Endometrial microvascular endothelial cells (primary cell): ENCODE results near the gene CD84. TPM values are rescaled to one million over a fixed set of nuclear protein-coding genes. Genes with fewer than 3 reads are reported as not detected.
"Not testable (repeated sequence)": the region's sequence is repeated elsewhere in the genome, so short reads cannot be mapped to it uniquely, and the experiment has no call there.

Source experiments
- in situ Hi-C: cut with HindIII; loops from 2 replicates; pipeline ENCODE4 v1.10.0; 2017; ENCODE audit warnings: low sequenced_read_pairs, low pct_unique_long_range_greater_than_20kb; ENCODE audit errors: inconsistent ontology term
- total RNA-seq: library from RNA; depleted of rRNA; stranded (reverse); fragments of >200 nt; gene quantifications from one replicate; pipeline ENCODE4 v1.2.3, GENCODE V29; 2015; ENCODE audit errors: inconsistent ontology term

The CD84 gene
- total RNA-seq, 1 donor from 2014 or later: not detected

DNA sequence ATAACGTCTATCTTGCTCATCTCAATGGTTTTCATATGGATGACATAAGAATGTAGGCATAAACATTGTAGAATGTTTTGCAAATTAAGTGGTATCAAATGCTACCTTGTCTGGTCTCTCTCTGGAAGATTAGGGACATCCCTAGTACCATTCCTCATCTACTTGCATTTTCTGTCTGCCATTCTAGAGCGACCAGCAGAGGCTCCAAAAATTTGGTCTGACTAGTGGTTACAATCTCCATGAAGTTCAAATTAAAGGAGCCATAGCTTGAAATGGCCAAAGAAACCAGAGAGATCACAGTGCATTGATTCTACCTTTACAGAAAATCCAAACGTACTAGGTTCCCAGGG, 1.1 kb downstream of the CD84 start:
- in situ Hi-C loops: no loop called here

DNA sequence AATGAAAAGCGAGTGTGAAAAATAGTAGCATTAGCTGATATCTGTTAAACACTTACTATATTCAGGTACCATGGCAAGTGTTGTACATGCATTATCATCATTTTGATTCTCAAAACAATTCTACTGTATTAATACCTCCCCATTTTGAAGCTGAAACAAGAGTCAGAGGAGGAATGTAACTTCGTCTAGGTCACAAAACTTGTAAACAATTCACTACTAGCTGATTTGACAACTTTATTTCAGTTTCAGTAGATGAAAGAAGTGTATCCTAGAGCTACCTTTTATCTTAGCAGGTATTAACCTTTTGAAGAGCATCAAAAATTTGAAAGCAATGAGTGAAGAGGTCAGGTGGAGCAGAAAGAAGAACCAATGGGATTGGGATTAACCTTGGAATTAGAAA, 1.6 kb downstream of the CD84 start:
- in situ Hi-C loops: no loop called here

DNA sequence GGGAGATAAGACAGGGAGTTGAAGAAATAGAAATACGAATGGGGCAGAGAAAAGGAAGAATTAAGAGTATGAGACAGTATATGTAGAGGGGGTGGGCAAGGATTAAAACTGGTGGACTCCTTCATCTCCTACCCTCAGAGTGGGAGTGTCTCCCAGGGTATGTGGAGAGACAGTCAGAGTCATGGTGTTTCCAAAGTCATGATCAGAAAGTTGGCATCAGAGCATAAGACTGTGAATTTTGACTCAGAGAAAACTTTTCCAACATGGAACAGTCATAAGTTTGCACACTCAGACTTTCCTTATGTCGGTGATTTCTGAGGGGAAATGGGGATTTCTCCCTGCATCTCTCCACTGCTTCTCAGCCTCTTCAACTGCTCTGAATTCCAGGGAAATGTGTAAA, 2.4 kb downstream of the CD84 start:
- in situ Hi-C loops: no loop called here

DNA sequence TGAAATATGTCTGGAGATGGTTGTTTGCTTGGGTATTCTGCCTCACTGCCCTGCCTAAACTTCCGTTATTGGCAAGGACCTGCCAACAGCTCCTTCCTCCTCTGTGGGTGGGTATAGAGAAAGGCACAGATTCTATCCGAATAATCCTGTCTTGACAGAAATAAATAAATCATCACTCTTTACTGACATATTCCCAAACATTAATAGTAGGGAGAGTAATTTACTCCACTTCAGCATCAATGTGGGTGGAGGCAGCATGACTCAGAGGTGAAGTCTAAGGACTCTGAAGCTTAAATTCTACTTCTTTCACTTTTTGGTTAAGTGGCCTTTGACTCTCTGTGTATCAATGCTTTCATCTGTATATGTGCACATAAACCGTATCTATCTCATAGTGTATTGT, 2.9 kb downstream of the CD84 start:
- in situ Hi-C loops: no loop called here

DNA sequence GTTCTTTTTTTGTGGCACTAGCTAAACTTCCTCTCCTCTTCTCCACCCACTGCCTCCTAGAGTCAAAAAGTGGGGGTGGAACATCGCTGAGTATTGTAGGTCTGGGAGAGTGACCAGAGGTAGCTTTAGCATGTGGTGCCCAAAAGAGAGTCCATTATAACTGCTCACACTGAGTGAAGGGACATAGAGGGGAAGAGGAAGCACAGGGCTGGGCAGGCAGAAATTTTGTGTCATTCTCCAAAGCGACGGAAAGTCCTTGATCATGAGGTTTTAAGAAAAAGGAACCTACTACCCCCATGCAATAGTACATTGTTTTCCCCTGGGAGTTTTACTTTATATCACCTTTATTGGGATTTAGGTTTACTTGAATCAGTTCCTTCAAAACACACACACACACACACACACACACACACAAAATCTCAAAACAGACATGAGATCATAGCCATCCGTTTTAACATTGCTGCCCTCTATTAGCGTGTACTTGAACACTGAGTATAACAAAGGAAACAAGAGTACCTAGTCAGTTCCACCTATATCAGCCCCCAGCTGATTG, 4.1 kb downstream of the CD84 start:
- in situ Hi-C loops: no loop called here

DNA sequence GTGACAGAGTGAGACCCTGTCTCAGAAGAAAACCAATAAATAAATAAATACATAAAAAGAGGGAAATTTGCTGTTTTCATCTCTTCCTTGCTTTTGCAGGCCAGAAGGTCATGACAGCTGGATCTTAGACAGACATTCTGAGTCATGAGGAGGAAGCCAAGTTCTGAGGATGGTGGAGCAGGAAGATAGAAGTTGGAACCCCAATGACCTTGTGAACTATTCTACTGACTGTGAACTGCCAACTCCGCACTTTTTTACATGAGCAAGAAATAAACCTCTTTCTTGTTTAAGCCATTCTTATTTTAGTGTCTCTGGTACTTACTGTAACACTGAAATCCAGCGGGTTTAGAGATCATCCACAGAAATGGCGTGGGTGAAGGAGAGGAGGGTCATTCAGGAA, 8.5 kb downstream of the CD84 start:
- in situ Hi-C loops: no loop called here

DNA sequence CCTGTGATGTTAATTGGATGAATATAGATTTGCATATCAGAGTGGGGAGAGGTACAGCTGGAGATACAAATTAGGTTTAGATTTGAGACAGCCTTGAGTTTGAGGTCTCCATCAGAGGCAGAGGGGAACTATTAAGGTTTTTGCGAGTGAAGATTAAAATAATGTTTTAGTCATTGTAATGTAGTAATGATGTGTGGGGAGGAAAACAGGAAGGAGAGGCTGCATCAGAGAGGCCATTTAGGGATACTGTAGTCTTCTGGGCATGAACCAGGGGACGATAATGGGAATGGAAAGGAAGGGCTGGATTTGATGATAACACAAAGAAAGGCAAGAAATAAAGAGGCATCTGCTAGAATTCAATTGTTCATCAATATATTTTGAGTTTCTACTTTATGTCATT, 9.5 kb downstream of the CD84 start:
- in situ Hi-C loops: no loop called here

DNA sequence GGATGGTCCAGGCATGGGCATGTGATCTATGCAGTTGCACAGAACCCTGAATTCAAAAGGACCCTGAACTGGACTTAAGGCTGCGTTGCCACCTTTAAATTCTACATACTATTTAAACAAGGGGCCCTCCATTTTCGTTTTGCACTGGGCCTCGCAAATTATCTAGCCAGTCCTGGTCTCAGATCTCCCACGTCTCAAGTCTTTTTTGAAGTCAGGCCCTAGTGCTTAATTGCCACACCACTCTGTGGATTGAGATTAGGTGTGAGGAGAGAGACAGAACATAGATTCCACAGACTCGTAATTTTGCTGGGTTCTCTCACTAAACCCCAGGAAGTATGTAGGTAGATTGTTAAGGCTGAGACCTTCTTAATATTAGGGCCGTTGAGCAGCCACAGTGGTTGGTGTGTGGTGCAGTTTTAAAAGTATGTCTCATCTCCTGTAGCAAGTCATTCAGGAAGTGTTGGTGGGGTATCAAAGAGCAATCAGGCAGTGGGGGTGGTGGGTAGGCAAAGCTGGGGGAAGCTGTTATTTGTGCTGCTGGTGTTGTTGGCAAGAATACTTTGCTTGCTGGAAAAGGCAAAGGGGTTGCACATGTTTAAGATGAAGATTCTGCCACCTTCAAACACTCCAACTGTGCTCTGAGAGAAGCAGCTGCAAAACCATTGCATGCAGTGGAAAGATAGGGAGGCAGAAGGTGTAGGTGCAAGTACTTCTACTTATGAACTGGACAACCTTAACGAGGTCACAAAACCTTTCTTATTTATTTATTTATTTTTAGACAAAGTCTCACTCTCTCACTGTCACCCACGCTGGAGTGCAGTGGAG, 11.2 kb downstream of the CD84 start:
- in situ Hi-C loops: no loop called here

DNA sequence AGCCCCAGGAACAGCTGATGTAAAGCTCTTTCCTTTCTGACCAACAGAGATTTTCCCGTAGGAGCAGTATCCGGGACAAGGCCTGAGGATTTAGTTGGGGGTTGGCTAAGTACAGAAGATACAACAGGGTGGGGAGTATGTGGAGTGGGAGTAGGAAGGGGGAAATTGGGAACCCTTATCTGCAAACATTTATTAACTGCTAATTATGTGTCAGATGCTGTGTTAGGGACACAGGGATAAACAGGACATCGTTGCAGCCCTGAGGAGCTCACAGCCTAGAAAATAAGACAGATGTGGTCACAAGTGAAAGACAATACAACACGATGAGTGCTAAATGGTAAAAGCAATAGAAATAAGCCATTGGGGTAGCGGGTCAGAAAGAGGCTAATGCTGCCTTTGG, 12.0 kb downstream of the CD84 start:
- in situ Hi-C loops: no loop called here

DNA sequence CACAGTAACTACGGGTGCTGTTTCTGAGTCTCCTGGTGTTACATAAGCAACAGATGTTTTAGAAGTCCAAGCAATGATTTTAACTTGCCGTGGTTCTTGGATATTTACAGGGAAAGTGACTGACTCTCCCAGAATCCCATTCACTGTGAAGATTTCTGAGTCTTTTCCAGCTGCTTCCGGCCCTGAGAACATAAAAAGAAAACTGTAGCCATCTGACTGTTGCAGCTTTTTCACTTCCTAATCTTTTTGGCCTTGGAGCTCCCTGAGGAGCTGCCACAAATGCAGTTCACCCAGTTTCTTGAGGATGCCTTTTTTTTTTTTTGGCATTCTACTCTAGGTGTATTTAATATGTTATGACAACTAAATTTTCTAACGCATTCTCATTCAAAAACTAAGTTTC, 13.7 kb downstream of the CD84 start:
- in situ Hi-C loops: no loop called here

DNA sequence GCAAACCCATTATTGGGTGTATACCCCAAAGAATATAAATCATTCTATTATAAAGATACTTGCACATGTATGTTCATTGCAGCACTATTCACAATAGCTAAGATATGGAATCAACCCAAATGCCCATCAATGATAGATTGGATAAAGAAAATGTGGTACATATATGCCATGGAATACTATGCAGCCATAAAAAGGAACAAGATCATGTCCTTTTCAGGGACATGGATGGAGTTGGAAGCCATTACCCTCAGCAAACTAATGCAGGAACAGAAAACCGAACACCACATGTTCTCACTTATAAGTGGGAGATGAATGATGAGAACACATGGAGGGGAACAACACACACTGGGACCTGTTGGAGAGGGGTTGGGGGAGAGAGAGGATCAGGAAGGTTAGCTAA, 16.1 kb downstream of the CD84 start:
- in situ Hi-C loops: not testable (repeated sequence)

DNA sequence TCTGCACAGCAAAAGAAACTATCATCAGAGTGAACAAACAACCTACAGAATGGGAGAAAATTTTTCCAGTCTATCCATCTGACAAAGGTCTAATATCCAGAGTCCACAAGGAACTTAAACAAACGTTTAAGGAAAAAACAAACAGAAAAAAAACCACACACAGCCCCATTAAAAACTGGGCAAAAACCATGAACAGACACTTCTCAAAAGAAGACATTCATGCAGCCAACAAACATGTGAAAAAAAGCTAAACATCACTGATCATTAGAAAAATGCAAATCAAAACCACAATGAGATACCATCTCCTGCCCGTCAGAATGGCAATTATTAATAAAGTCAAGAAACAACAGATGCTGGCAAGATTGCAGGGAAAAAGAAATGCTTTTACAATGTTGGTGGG, 16.6 kb downstream of the CD84 start:
- in situ Hi-C loops: not testable (repeated sequence)

DNA sequence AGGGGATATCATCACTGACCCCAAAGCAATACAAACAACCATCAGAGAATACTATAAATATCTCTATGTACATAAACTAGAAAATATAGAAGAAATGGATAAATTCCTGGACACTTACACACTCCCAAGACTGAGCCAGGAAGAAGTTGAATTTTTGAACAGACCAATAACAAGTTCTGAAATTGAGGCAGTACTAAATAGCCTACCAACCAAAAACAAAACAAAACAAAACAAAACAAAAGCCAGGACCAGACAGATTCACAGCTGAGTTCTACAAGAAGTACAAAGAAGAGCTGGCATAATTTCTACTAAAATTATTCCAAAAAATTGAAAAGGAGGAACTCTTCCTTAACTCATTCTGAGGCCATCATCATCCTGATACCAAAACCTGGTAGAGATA, 18.5 kb downstream of the CD84 start:
- in situ Hi-C loops: no loop called here

DNA sequence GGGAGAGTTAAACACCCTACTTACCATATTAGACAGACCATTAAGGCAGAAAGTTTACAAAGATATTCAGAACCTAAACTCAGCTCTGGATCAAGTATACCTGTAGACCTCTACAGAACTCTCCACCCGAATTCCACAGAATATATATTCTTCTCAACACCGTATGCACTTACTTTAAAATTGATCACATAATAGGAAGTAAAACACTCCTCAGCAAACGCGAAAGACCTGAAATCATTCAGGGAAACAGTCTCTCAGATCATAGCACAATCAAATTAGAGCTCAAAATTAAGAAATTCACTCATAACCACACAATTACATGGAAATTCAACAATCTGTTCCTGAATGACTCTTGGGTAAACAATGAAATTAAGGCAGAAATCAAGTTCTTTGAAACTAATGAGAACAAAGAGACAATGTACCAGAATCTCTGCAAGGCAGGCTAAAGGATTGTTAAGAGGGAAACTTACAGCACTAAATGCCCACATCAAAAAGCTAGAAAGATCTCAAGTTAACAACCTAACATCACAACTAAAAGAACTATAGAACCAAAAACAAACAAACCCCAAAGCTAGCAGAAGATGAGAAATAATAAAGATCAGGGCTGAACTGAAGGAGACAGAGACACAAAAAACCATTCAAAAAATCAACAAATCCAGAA, 19.1 kb downstream of the CD84 start:
- in situ Hi-C loops: no loop called here

DNA sequence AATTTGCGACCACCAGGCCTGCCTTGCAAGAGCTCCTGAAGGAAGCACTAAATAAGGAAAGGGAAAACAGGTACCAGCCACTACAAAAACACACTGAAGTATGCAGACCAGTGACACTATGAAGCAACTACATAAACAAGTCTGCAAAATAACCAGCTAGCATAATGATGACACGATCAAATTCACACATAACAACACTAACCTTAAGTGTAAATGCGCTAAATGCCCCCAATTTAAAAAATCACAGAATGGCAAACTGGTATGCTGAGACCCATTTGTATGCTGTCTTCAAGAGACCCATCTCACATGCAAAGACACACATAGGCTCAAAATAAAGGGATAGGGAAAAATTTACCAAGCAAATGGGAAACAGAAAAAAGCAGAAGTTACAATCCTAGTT, 19.9 kb downstream of the CD84 start:
- in situ Hi-C loops: not testable (repeated sequence)

DNA sequence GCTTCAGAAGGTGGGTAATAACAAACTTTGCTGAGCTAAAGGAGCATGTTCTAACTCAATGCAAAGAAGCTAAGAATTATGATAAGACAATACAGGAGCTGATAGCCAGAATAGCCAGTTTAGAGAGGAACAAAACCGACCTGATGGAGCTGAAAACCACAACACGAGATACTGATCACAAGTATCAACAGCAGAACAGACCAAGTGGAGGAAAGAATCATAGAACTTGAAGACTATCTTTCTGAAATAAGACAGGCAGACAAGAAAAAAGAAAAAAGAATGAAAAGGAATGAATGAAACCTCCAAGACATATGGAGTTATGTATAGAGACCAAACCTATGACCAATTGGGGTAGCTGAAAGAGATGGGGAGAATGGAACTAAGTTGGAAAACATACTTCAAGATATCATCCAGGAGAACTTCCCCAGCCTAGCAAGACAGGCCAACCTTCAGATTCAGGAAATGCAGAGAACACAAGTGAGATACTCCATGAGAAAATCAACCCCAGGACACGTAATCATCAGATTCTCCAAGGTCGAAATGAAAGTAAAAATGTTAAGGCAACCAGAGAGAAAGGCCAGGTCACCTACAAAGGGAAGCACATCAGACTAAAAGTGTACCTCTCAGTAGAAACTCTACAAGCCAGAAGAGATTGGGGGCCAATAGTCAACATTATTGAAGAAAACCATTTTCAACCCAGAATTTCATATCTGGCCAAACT, 20.5 kb downstream of the CD84 start:
- in situ Hi-C loops: no loop called here

DNA sequence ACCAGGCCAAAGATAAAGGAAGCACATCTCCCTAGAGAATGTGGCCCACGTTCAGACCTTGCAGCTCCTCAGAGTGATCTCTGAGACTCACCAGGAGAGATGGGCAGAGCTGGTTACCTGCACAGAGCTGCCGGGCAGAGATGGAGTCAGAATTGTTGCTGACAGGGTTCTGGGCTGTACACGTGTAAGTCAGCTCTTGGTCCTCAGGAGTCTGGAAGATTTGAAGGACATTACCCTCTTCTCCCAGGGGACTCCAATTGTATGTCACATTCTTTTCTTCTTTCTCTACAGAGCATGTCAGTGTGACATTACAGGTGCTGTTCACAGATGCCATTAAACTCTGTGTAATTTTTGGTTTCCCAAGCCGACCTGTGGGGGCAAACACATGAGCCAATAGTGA, 25.5 kb downstream of the CD84 start:
- in situ Hi-C loops: no loop called here

DNA sequence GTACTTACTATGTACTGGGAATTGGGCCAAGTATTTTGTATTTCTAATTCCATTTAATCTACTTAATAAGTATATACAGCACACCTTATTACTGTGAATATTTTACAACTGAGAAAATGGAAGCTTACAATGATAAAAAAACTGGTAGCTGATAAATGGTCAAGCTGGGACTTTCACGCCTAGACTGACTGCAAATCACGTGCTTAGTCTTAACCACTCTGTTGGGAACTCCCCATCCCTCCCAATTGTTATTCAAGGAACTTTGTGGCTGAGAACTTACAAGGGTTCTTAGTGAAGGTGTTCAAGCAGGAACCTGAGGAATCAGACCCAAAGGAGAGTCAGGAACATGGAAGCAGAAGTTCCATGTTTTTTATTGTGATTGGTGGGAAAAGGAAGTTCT, 26.9 kb downstream of the CD84 start:
- in situ Hi-C loops: no loop called here

DNA sequence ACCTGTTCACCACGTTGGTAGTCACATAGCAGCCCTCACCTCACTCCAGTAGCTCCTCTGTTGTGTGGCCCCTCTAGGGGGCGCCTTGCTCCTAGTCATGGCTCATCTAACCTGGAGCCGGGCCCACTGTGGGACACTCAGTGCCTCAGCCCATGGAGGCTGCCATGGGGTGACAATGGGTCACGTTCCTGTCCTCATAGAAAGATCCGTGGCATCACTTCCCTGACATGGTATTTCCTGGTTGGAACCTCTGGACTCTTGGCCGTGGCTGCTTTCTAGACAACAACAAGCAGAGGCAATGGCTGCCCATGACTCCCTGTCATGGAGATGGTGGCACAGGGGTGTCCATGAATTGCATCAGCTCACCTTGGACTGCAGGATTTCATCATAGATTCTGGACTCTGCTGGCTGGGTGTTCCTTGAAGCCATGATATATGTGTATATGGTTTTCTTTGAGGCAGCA, 28.7 kb downstream of the CD84 start:
- in situ Hi-C loops: no loop called here

DNA sequence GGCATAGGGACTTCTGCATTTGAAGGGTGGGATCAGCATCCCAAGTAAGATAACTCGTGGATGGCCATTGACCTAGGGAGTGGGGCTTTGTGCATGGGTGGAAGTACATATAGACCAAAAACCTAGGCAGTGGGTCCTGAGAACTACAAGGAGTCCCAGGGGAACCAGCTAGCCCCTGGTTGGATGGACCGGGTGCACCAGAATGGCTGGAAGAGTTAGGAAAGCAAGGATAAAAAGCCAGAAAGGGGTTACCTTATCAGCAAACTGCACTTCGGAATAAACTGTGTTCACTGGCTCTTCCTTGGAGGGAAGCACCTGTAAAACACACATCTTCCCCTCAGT, 29.7 kb downstream of the CD84 start:
- in situ Hi-C loops: no loop called here
